H9 (cell line): ENCODE results near the gene FAM83C. TPM values are rescaled to one million over a fixed set of nuclear protein-coding genes. Genes with fewer than 3 reads are reported as not detected.

Source experiments
- DNase-seq: peaks from one replicate; pipeline ENCODE4 v3.0.0-alpha.2; 2017
- H2AFZ ChIP-seq: one replicate; pipeline ENCODE4 v1.6.1; 2013; ENCODE audit warnings: mild to moderate bottlenecking, low read length, control low read depth, moderate library complexity
- H2AK5ac ChIP-seq: 2 replicates; pipeline ENCODE4 v1.6.1; 2013; ENCODE audit warnings: low read length, control low read depth, mixed read lengths; ENCODE audit not compliant: insufficient read length
- H2BK120ac ChIP-seq: one replicate; pipeline ENCODE4 v1.6.1; 2013; ENCODE audit warnings: low read depth, mild to moderate bottlenecking, low read length, control low read depth, inconsistent platforms; ENCODE audit not compliant: poor library complexity, severe bottlenecking
- H2BK12ac ChIP-seq: 2 replicates; pipeline ENCODE4 v1.6.1; 2013; ENCODE audit warnings: low read length, control low read depth, mixed read lengths, low read depth; ENCODE audit not compliant: insufficient read length
- H2BK15ac ChIP-seq: 2 replicates; pipeline ENCODE4 v1.6.1; 2013; ENCODE audit warnings: low read depth, low read length, control low read depth
- H2BK20ac ChIP-seq: one replicate; pipeline ENCODE4 v1.6.1; 2013; ENCODE audit warnings: low read depth, mild to moderate bottlenecking, low read length, control low read depth, inconsistent platforms; ENCODE audit not compliant: poor library complexity, severe bottlenecking
- H2BK5ac ChIP-seq: 2 replicates; pipeline ENCODE4 v1.6.1; 2013; ENCODE audit warnings: low read length, control low read depth, mixed read lengths; ENCODE audit not compliant: insufficient read length
- H3K14ac ChIP-seq: 2 replicates; pipeline ENCODE4 v1.6.1; 2013; ENCODE audit warnings: low read length, control low read depth; ENCODE audit not compliant: insufficient read depth
- H3K18ac ChIP-seq: 2 replicates; pipeline ENCODE4 v1.6.1; 2013; ENCODE audit warnings: low read depth, mild to moderate bottlenecking, mixed read lengths, low read length, control low read depth; ENCODE audit not compliant: insufficient read length
- H3K23ac ChIP-seq: 2 replicates; pipeline ENCODE4 v1.6.1; 2013; ENCODE audit warnings: low read length, control low read depth, mixed read lengths, low read depth; ENCODE audit not compliant: insufficient read length
- H3K23me2 ChIP-seq: 2 replicates; pipeline ENCODE4 v1.6.1; 2013; ENCODE audit warnings: low read depth, mild to moderate bottlenecking, mixed read lengths, low read length, control low read depth; ENCODE audit not compliant: insufficient read length, poor library complexity, severe bottlenecking
- H3K27ac ChIP-seq: 2 replicates; pipeline ENCODE4 v1.5.1; 2013; ENCODE audit warnings: low read length, control low read depth, mixed read lengths, low read depth; ENCODE audit not compliant: insufficient read length
- H3K27me3 ChIP-seq: 2 replicates; pipeline ENCODE4 v1.6.1; 2013; ENCODE audit warnings: low read length, control low read depth, inconsistent platforms; ENCODE audit not compliant: insufficient read depth
- H3K4ac ChIP-seq: 2 replicates; pipeline ENCODE4 v1.6.1; 2013; ENCODE audit warnings: low read depth, mild to moderate bottlenecking, control low read depth, inconsistent platforms, low read length, moderate library complexity
- H3K4me1 ChIP-seq: 2 replicates; pipeline ENCODE4 v1.6.1; 2013; ENCODE audit warnings: low read length, control low read depth, inconsistent platforms; ENCODE audit not compliant: insufficient read depth
- H3K4me2 ChIP-seq: 2 replicates; pipeline ENCODE4 v1.6.1; 2013; ENCODE audit warnings: low read length, control low read depth, mixed read lengths; ENCODE audit not compliant: insufficient read length, insufficient read depth
- H3K56ac ChIP-seq: 2 replicates; pipeline ENCODE4 v1.6.1; 2013; ENCODE audit warnings: low read depth, mild to moderate bottlenecking, mixed read lengths, low read length, control low read depth; ENCODE audit not compliant: insufficient read length
- H3K79me1 ChIP-seq: 2 replicates; pipeline ENCODE4 v1.6.1; 2013; ENCODE audit warnings: low read depth, mild to moderate bottlenecking, moderate library complexity, low read length, control low read depth, inconsistent platforms; ENCODE audit not compliant: insufficient read depth, poor library complexity, severe bottlenecking
- H3K79me2 ChIP-seq: 2 replicates; pipeline ENCODE4 v1.6.1; 2013; ENCODE audit warnings: low read length, control low read depth, inconsistent platforms; ENCODE audit not compliant: insufficient read depth
- H3K9ac ChIP-seq: 2 replicates; pipeline ENCODE4 v1.6.1; 2013; ENCODE audit warnings: low read length, control low read depth, mixed read lengths; ENCODE audit not compliant: insufficient read length; ENCODE audit errors: extremely low read depth
- H3K9me3 ChIP-seq: one replicate; pipeline ENCODE4 v1.6.1; 2013; ENCODE audit warnings: low read depth, low read length, inconsistent platforms; ENCODE audit not compliant: control insufficient read depth
- H3T11ph ChIP-seq: one replicate; pipeline ENCODE4 v1.6.1; 2013; ENCODE audit warnings: mild to moderate bottlenecking, low read length, control low read depth, inconsistent platforms
- H4K20me1 ChIP-seq: one replicate; pipeline ENCODE4 v1.6.1; 2013; ENCODE audit not compliant: control insufficient read depth, insufficient read length, insufficient read depth
- H4K5ac ChIP-seq: 2 replicates; pipeline ENCODE4 v1.6.1; 2013; ENCODE audit warnings: low read depth, mild to moderate bottlenecking, mixed read lengths, low read length, control low read depth; ENCODE audit not compliant: insufficient read length
- H4K8ac ChIP-seq: replicated peaks from 2 replicates; pipeline ENCODE4 v1.6.1; 2013; ENCODE audit warnings: low read length, control low read depth, mixed read lengths, low read depth; ENCODE audit not compliant: insufficient read length
- H4K91ac ChIP-seq: 2 replicates; pipeline ENCODE4 v1.6.1; 2013; ENCODE audit warnings: low read depth, mild to moderate bottlenecking, moderate library complexity, mixed read lengths, low read length, control low read depth; ENCODE audit not compliant: insufficient read length
- H3K27ac Mint-ChIP-seq, 3 experiments: 2 replicates in 2 of 3; 3 replicates in 1 of 3; pipeline ENCODE4 v1.8.0; 2020 to 2021; ENCODE audit warnings: mixed read lengths in 3 of 3, mild to moderate bottlenecking in 1 of 3, moderate library complexity in 1 of 3
- H3K27me3 Mint-ChIP-seq: 2 replicates; pipeline ENCODE4 v1.8.0; 2021; ENCODE audit warnings: low read depth, mild to moderate bottlenecking, moderate library complexity, mixed read lengths
- H3K36me3 Mint-ChIP-seq, 3 experiments: 2 replicates in 2 of 3; 3 replicates in 1 of 3; pipeline ENCODE4 v1.8.0; 2020 to 2021; ENCODE audit warnings: low read depth in 3 of 3, mixed read lengths in 3 of 3; ENCODE audit not compliant: insufficient read depth in 1 of 3
- H3K4me1 Mint-ChIP-seq, 2 experiments: 2 replicates each; pipeline ENCODE4 v1.8.0; 2020; ENCODE audit warnings: mixed read lengths in 2 of 2
- H3K4me3 Mint-ChIP-seq, 2 experiments: 2 replicates in 1 of 2; 3 replicates in 1 of 2; pipeline ENCODE4 v1.8.0; 2020 to 2021; ENCODE audit warnings: mild to moderate bottlenecking in 2 of 2, mixed read lengths in 2 of 2, moderate library complexity in 1 of 2
- H3K9me3 Mint-ChIP-seq, 2 experiments: 2 replicates in 1 of 2; 3 replicates in 1 of 2; pipeline ENCODE4 v1.8.0; 2020; ENCODE audit warnings: mild to moderate bottlenecking in 2 of 2, mixed read lengths in 2 of 2, moderate library complexity in 1 of 2
- CTCF ChIP-seq: fragments of 200-600 bp; sonication (generic); conservative IDR thresholded peaks from 3 replicates; pipeline ENCODE4 v1.8.0; 2021; ENCODE audit warnings: antibody characterized with exemption, mild to moderate bottlenecking
- WGBS: extraction: QIAGEN DNeasy Blood & Tissue Kit; methylation state at CpG from one replicate; pipeline ENCODE4 v1.1.7; 2013; ENCODE audit warnings: missing lambda C conversion rate, low lambda C conversion rate, mixed read lengths; ENCODE audit not compliant: insufficient read length; ENCODE audit errors: extremely low coverage; 5-methylcytosine and 5-hydroxymethylcytosine counted together
- total RNA-seq: library from RNA; stranded (reverse); gene quantifications from 2 replicates; pipeline ENCODE4 v1.2.1, GENCODE V29; 2021

FAM83C gene
- total RNA-seq, 1 experiment from 2014 or later: not detected

- Histone ChIP-seq H3K14ac (no peak overlapping the region; the same call in 1 of the 2 replicates), H3K27me3 (no peaks in the 10 kb centered on the region), H3K79me2 (no peaks in the 10 kb centered on the region), H3K23ac (no peak overlapping the region), H4K91ac (no peak overlapping the region), H3K27ac (no peak overlapping the region), H2BK12ac (no peak overlapping the region), H3K4ac (no peak overlapping the region), H4K8ac (no peak overlapping the region), H3K23me2 (no peaks in the 10 kb centered on the region), H2AFZ (no peak overlapping the region), H4K5ac (no peak overlapping the region), H2BK15ac (no peak overlapping the region), H3K18ac (no peak overlapping the region), H3K56ac (no peak overlapping the region), H2BK120ac (no peak overlapping the region), H3K79me1 (no peaks in the 10 kb centered on the region), H3K4me1 (no peaks in the 10 kb centered on the region; the same call in 1 of the 2 replicates), H3T11ph (no peak overlapping the region), H3K9me3 (no peaks in the 10 kb centered on the region), H3K4me2 (no peak overlapping the region), H4K20me1 (no peaks in the 10 kb centered on the region), H2BK20ac (no peak overlapping the region), H2AK5ac (no peak overlapping the region), H2BK5ac (no peak overlapping the region), H3K9ac (no peak overlapping the region)
- no peak overlapping the region for H3K27ac Mint-ChIP-seq
- no peaks in the 10 kb centered on the region; a peak in 1 of 7 replicates for H3K36me3 Mint-ChIP-seq
- H3K27me3 Mint-ChIP-seq: peaks cover 13% of the 10 kb centered on the region
- no CpG with 5 or more reads among the region's 8 CpGs for WGBS
- peaks cover 4 to 5% of the 10 kb centered on the region in 2 experiments; a peak in 3 of 4 replicates for H3K4me1 Mint-ChIP-seq
- DNase-seq: peak; percentile 50
- H3K4me3 Mint-ChIP-seq: no peak overlapping the region
- no peak; the same call in 2 of the 3 replicates for TF ChIP-seq CTCF
- no peaks in the 10 kb centered on the region; a peak in 1 of 5 replicates for H3K9me3 Mint-ChIP-seq
These were observed 4.9 kb upstream of the FAM83C start for GRCh38 chr20:35297155-35297554.
